Measurements from ENCODE around the gene ARRDC2. TPM values are rescaled to one million over a fixed set of nuclear protein-coding genes. Genes with fewer than 3 reads are reported as not detected.

Gene ARRDC2
- total and polyA plus RNA-seq, 9 of the 15 experiments (the other 6 are each of a cell fraction or from before 2014, with no cell fraction given): 1.9 to 27.4 (median 15.2) TPM

DNA sequence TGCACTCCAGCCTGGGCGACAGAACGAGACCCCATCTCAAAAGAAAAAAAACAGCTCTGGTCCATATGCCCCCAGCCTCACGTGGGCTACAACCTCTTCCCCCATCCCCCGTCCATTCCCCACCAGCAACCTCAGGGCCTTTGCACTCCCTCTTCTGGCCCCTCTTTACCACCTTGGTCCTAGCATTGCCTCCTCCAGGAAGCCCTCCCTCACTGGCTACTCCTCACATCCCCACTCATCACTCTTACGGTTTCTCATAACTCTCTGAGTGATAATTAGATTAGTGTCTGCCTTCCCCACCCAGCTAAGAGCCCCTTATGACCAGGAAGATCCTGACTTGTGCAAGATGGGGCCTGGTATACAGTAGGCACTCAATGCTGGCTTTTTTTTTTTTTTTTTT is 48.0 kb downstream of the ARRDC2 start:
- TF ChIP-seq, protein P1, sequence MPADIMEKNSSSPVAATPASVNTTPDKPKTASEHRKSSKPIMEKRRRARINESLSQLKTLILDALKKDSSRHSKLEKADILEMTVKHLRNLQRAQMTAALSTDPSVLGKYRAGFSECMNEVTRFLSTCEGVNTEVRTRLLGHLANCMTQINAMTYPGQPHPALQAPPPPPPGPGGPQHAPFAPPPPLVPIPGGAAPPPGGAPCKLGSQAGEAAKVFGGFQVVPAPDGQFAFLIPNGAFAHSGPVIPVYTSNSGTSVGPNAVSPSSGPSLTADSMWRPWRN (IDR thresholded peaks at IDR 0.05; ENCODE audit: low read depth): no peak
- TF ChIP-seq ZFP36 (IDR thresholded peaks at IDR 0.05; ENCODE audit: low read depth, low read length, partially characterized antibody) (peak; percentile 88), SMAD2 (IDR thresholded peaks at IDR 0.05; ENCODE audit: low read depth, low read length) (no peak), BCOR (IDR thresholded peaks at IDR 0.05) (peak; percentile 82), NR4A1 (CRISPR knock-in tag; IDR thresholded peaks at IDR 0.05) (no peak), NR4A1 (tag; IDR thresholded peaks at IDR 0.05) (no peak), RBM25 (IDR thresholded peaks at IDR 0.05; ENCODE audit: low read depth, low read length, severe bottlenecking) (peak; percentile 78), SMARCA5 (IDR thresholded peaks at IDR 0.05) (peak; percentile 51; the same call in 1 of the 2 replicates), KDM1A (IDR thresholded peaks at IDR 0.05) (peak in 1 of 2 experiments; percentile 57; a peak in 1 of 4 replicates), ZKSCAN8 (CRISPR knock-in tag; IDR thresholded peaks at IDR 0.05) (peak; percentile 95), NFXL1 (CRISPR knock-in tag; IDR thresholded peaks at IDR 0.05) (no peak), HDAC2 (IDR thresholded peaks at IDR 0.05) (0 out of 2 replicates have a peak, but pooled peaks have one; percentile 15)
- ChIA-PET CTCF (ENCODE audit: low intra/inter-chr PET ratio) (no interaction called here), POLR2A (no interaction called here)
- no peak overlapping the region for H3K4me3 ChIP-seq
- peaks cover 3 to 24% of the 10 kb centered on the region in 2 experiments; a peak in 4 of 5 replicates for H3K4me1 ChIP-seq (replicated peaks in 1 of 2; ENCODE audit: control insufficient read depth in 2 of 2, insufficient read depth in 2 of 2, low read length in 2 of 2)
- H3K36me3 ChIP-seq (ENCODE audit: control insufficient read depth, insufficient read depth, low read length): no peaks in the 10 kb centered on the region
- no peaks in the 10 kb centered on the region for H3K27me3 ChIP-seq (ENCODE audit: control insufficient read depth in 2 of 2, insufficient read depth in 2 of 2, low read length in 2 of 2)
- in situ Hi-C loops (cut with MboI) (loop anchor here (5.0 kb wide), 1 partner anchor 119 kb away; no protein-coding TSS in a partner anchor), intact Hi-C loops (cut with micrococcal nuclease) (loop anchor here (10.0 kb wide), 1 partner anchor 191 kb away; no protein-coding TSS in a partner anchor)
- H4K20me1 ChIP-seq (replicated peaks; ENCODE audit: control insufficient read depth, insufficient read depth, low read length): no peaks in the 10 kb centered on the region
- H2AFZ ChIP-seq (ENCODE audit: low read depth, low read length): no peak overlapping the region
- no peaks in the 10 kb centered on the region; the same call in 1 of the 2 replicates for H3K9me3 ChIP-seq (replicated peaks; ENCODE audit: control insufficient read depth, insufficient read depth, low read depth, low read length)
- no peaks in the 10 kb centered on the region for H3K79me2 ChIP-seq (ENCODE audit: control insufficient read depth, insufficient read depth, low read length)
- WGBS (ENCODE audit: insufficient coverage, low coverage, missing lambda C conversion rate): 55% methylated on average over 2 of the region's 5 CpGs
- H3K9ac ChIP-seq (ENCODE audit: insufficient read depth in 1 of 2, low read depth in 2 of 2, low read length in 2 of 2): no peak overlapping the region
- no peak for ATAC-seq
- no peak for FAIRE-seq
- H3K9me1 ChIP-seq (ENCODE audit: control insufficient read depth, insufficient read depth, low read length): no peaks in the 10 kb centered on the region
- no peak overlapping the region for H3K4me2 ChIP-seq (ENCODE audit: insufficient read depth, low read length)
- no peak for DNase-seq (ENCODE audit: extremely low read depth in 1 of 4, low spot score in 3 of 4)
- no TSS peak for BruUV-seq (replicated peaks)
- H3K27ac ChIP-seq (ENCODE audit: extremely low read depth, low read depth, low read length): no peak overlapping the region
